Astrocyte (in vitro differentiated cells and primary cell): ENCODE results near the gene PPP3R1. TPM values are rescaled to one million over a fixed set of nuclear protein-coding genes. Genes with fewer than 3 reads are reported as not detected.

Experiments
- DNase-seq: peaks from one replicate; pipeline ENCODE4 v3.0.0-alpha.2; 2010; ENCODE audit warnings: low read depth
- FAIRE-seq: peaks from 2 replicates; lab custom pipeline; 2011; peaks lifted over from hg19 to GRCh38; lab: Jason Lieb, UNC
- H2AFZ ChIP-seq: 2 replicates; pipeline ENCODE4 v1.6.0; 2012; ENCODE audit warnings: low read depth, low read length, inconsistent platforms
- H3K27ac ChIP-seq: 2 replicates; pipeline ENCODE4 v1.5.1; 2011; ENCODE audit warnings: low read depth, low read length, inconsistent platforms
- H3K27me3 ChIP-seq: 2 replicates; pipeline ENCODE4 v1.6.0; 2011; ENCODE audit warnings: low read length, inconsistent platforms; ENCODE audit not compliant: insufficient read depth
- H3K36me3 ChIP-seq: 2 replicates; pipeline ENCODE4 v1.5.1; 2011; ENCODE audit warnings: low read length, inconsistent platforms; ENCODE audit not compliant: insufficient read depth
- H3K4me1 ChIP-seq: 2 replicates; pipeline ENCODE4 v1.5.1; 2011; ENCODE audit warnings: low read length, inconsistent platforms; ENCODE audit not compliant: insufficient read depth
- H3K4me2 ChIP-seq: 2 replicates; pipeline ENCODE4 v1.6.0; 2012; ENCODE audit warnings: low read length, inconsistent platforms
- H3K4me3 ChIP-seq: 2 replicates; pipeline ENCODE4 v1.5.1; 2011; ENCODE audit warnings: low read depth, mild to moderate bottlenecking, low read length, inconsistent platforms; ENCODE audit not compliant: insufficient read depth
- H3K79me2 ChIP-seq: 2 replicates; pipeline ENCODE4 v1.6.0; 2012; ENCODE audit warnings: mild to moderate bottlenecking, low read length, inconsistent platforms; ENCODE audit not compliant: insufficient read depth
- H3K9ac ChIP-seq: 2 replicates; pipeline ENCODE4 v1.6.0; 2012; ENCODE audit warnings: mild to moderate bottlenecking, low read length, inconsistent platforms
- H3K9me3 ChIP-seq: 2 replicates; pipeline ENCODE4 v1.5.1; 2012; ENCODE audit warnings: low read depth, mild to moderate bottlenecking, low read length, inconsistent platforms; ENCODE audit not compliant: insufficient read depth
- H4K20me1 ChIP-seq: 2 replicates; pipeline ENCODE4 v1.6.0; 2012; ENCODE audit warnings: low read length, inconsistent platforms; ENCODE audit not compliant: insufficient read depth
- H3K27ac Mint-ChIP-seq: one replicate; pipeline ENCODE4 v1.8.0; 2021; ENCODE audit warnings: mild to moderate bottlenecking, mixed read lengths; ENCODE audit not compliant: unreplicated experiment
- H3K27me3 Mint-ChIP-seq: one replicate; pipeline ENCODE4 v1.8.0; 2021; ENCODE audit warnings: low read depth, mixed read lengths; ENCODE audit not compliant: unreplicated experiment
- H3K36me3 Mint-ChIP-seq: one replicate; pipeline ENCODE4 v1.8.0; 2021; ENCODE audit warnings: low read depth, mixed read lengths; ENCODE audit not compliant: unreplicated experiment
- H3K4me1 Mint-ChIP-seq: one replicate; pipeline ENCODE4 v1.8.0; 2021; ENCODE audit warnings: low read depth, mixed read lengths; ENCODE audit not compliant: unreplicated experiment
- H3K4me3 Mint-ChIP-seq: one replicate; pipeline ENCODE4 v1.8.0; 2021; ENCODE audit warnings: mild to moderate bottlenecking, moderate library complexity, mixed read lengths; ENCODE audit not compliant: unreplicated experiment
- H3K9me3 Mint-ChIP-seq: one replicate; pipeline ENCODE4 v1.8.0; 2021; ENCODE audit warnings: mild to moderate bottlenecking, mixed read lengths; ENCODE audit not compliant: unreplicated experiment
- EZH2 ChIP-seq: IDR thresholded peaks from 2 replicates; pipeline ENCODE4 v1.6.1; 2012; ENCODE audit warnings: mild to moderate bottlenecking, low read length, inconsistent platforms; ENCODE audit not compliant: insufficient read depth
- total RNA-seq: library from RNA; stranded (reverse); gene quantifications from 2 replicates; pipeline ENCODE4 v1.2.1, GENCODE V29; 2021
- TF ChIP-seq, protein P1 (sequence below): IDR thresholded peaks from 2 replicates; pipeline ENCODE4 v1.5.1; 2011; ENCODE audit warnings: low read depth, mild to moderate bottlenecking, inconsistent platforms, low read length, moderate library complexity; ENCODE audit not compliant: insufficient read depth

Gene PPP3R1
- total RNA-seq, 1 donor from 2014 or later: 80.6 TPM

DNA sequence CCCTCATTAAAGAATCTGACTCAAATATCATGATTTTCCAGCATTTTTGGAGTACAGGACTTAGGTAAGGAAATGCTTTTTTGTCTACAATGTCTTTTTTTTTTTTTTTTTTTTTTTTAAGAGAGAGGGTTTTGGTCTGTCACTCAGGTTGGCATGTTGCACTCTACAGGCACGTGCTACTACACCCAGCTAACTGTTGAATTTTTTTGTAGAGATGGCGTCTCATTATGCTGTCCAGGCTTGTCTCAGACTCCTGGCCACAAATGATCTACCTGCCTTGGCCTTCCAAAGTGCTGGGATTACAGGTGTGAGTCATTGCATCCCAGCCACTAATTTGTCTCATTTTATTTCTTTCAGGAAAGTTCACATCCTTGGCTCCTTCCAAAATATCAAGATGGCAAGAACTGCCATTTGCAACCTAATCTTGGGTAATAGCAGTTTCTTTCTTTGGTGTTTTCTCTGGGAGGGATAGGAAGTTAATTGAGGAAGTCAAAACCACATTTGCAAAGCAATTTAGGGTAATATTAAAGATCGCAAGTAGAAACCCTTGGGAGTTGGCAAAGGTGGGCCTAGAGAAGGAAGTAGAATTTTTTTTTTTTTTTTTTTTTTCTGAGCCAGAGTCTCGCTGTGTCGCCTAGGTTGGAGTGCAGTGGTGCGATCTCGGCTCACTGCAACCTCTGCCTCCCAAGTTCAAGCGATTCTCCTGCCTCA, 79.2 kb downstream of the PPP3R1 start:
- Histone ChIP-seq H3K9ac (no peak overlapping the region), H3K79me2 (peaks cover 22% of the 10 kb centered on the region), H3K4me1 (no peaks in the 10 kb centered on the region), H3K9me3 (no peaks in the 10 kb centered on the region), H4K20me1 (peaks cover 19% of the 10 kb centered on the region), H3K4me2 (no peak overlapping the region), H3K36me3 (peaks cover 27% of the 10 kb centered on the region), H3K27ac (no peak overlapping the region), H2AFZ (no peak overlapping the region), H3K27me3 (no peaks in the 10 kb centered on the region), H3K4me3 (no peak overlapping the region)
- Mint-ChIP-seq H3K4me3 (no peak overlapping the region), H3K27me3 (no peaks in the 10 kb centered on the region), H3K36me3 (no peaks in the 10 kb centered on the region), H3K4me1 (no peaks in the 10 kb centered on the region), H3K27ac (peak overlapping the region; percentile 8), H3K9me3 (no peaks in the 10 kb centered on the region)
- DNase-seq: no peak
- no peak for TF ChIP-seq EZH2
- TF ChIP-seq, protein P1, sequence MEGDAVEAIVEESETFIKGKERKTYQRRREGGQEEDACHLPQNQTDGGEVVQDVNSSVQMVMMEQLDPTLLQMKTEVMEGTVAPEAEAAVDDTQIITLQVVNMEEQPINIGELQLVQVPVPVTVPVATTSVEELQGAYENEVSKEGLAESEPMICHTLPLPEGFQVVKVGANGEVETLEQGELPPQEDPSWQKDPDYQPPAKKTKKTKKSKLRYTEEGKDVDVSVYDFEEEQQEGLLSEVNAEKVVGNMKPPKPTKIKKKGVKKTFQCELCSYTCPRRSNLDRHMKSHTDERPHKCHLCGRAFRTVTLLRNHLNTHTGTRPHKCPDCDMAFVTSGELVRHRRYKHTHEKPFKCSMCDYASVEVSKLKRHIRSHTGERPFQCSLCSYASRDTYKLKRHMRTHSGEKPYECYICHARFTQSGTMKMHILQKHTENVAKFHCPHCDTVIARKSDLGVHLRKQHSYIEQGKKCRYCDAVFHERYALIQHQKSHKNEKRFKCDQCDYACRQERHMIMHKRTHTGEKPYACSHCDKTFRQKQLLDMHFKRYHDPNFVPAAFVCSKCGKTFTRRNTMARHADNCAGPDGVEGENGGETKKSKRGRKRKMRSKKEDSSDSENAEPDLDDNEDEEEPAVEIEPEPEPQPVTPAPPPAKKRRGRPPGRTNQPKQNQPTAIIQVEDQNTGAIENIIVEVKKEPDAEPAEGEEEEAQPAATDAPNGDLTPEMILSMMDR: no peak
- no peak for FAIRE-seq

DNA sequence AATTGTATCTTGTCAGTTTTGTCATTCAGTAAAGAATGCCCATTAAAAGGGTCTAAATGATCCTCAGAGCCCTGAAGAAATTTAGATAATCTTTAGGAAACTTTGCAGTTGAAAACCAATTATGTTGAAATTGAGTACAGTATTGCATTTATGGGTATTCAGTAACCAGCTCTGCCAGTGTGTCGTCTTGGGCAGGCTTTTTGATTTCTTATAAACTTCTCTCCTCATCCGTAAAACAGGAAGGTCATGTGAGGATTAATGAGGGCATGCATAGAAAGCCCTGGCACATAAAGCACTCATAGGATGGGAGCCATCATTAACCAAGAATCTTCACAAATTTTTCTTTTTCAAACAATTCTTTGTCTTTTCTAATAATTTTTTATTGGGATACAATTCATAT, 79.8 kb downstream of the PPP3R1 start:
- DNase-seq (no peak), FAIRE-seq (no peak)
- Mint-ChIP-seq H3K9me3 (no peaks in the 10 kb centered on the region), H3K4me1 (no peaks in the 10 kb centered on the region), H3K36me3 (no peaks in the 10 kb centered on the region), H3K27me3 (no peaks in the 10 kb centered on the region), H3K4me3 (no peak overlapping the region), H3K27ac (no peak overlapping the region)
- Histone ChIP-seq H3K36me3 (peaks cover 25% of the 10 kb centered on the region), H3K27me3 (no peaks in the 10 kb centered on the region), H3K9ac (no peak overlapping the region), H4K20me1 (peaks cover 22% of the 10 kb centered on the region), H3K27ac (no peak overlapping the region), H3K9me3 (no peaks in the 10 kb centered on the region), H3K4me2 (no peak overlapping the region), H3K4me3 (no peak overlapping the region), H2AFZ (no peak overlapping the region), H3K79me2 (peaks cover 22% of the 10 kb centered on the region), H3K4me1 (no peaks in the 10 kb centered on the region)
- no peak for TF ChIP-seq EZH2
- TF ChIP-seq, protein P1: no peak

DNA sequence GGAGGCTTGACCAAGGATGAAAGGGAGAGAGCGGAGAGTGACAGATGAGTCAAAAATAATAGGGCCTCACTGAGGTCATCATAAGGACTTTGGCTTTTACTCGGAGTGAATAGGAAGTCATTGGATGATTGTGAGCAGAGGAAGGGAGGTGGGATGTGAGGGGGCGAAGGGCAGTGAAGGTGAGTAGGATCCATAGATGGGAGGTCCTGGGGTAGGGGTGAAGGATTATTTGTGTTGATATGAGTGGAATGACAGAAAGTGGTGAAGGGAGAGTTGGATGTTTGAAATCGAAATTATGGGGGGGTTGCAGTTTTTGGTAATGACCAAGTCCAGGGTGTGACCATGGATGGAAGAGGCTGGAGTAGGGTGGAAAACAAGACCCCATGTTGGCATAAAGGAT, 80.6 kb downstream of the PPP3R1 start:
- Histone ChIP-seq H3K79me2 (peaks cover 22% of the 10 kb centered on the region), H3K4me3 (no peak overlapping the region)

More for the DNA sequence above, 80.6 kb downstream of the PPP3R1 start:
- H3K36me3 ChIP-seq: peaks cover 25% of the 10 kb centered on the region
- H3K4me1 Mint-ChIP-seq: no peaks in the 10 kb centered on the region
- no peak overlapping the region for H3K27ac Mint-ChIP-seq
- H3K9ac ChIP-seq: no peak overlapping the region
- TF ChIP-seq, protein P1: no peak
- no peak for TF ChIP-seq EZH2
- H3K9me3 ChIP-seq: no peaks in the 10 kb centered on the region
- H3K4me3 Mint-ChIP-seq: no peak overlapping the region
- H3K4me1 ChIP-seq: no peaks in the 10 kb centered on the region
- H3K9me3 Mint-ChIP-seq: no peaks in the 10 kb centered on the region
- H2AFZ ChIP-seq: no peak overlapping the region
- H3K27ac ChIP-seq: no peak overlapping the region
- no peaks in the 10 kb centered on the region for H3K27me3 Mint-ChIP-seq
- H3K4me2 ChIP-seq: no peak overlapping the region
- no peaks in the 10 kb centered on the region for H3K27me3 ChIP-seq
- DNase-seq (no peak), FAIRE-seq (no peak)
- peaks cover 2% of the 10 kb centered on the region for H3K36me3 Mint-ChIP-seq
- peaks cover 22% of the 10 kb centered on the region for H4K20me1 ChIP-seq
